AG08396 (cell line): ENCODE measurements around the gene JPH3.

Experiments
- DNase-seq: peaks from one replicate; pipeline ENCODE4 v3.0.0; 2012; ENCODE audit warnings: low spot score, mixed read lengths

JPH3 gene

GRCh38 chr16:87626905-87627304, 24.6 kb downstream of the JPH3 start:
- no peak for DNase-seq

DNA sequence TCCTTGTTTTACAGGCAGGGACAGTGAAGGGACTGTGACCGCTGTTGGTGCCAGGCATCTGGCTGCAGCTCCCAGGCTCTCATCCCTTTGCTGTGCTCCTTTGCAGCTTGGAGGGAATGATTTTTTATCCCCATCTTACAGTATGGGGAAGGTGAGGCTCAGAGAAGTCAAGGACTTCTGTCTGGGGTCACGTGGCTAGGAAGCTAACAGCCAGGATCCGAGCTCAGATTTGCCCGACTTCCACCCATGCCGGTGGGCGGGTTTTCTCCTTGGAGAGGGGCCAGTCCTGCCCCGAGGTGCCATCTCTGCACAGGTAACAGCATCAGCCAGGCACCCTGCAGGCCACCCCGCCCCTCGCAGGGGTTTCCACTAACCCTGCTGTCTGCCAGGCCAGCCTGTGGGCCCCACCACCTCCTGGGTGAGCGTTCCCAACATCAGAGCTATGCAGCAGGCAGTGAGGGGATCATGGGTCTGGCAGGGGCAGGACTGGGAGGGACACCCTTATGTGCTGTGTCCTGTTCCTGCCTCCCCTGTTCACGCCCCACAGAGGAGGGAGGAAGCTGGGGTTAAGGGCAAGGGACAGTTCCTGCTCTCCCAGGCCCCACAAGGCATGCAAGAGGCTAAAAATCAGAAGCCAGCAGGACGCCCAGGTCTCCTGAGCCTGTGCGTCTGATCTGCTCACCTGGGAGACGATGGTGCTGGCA, 25.4 kb downstream of the JPH3 start:
- DNase-seq, result no peak

- no peak for DNase-seq
These were observed 26.1 kb downstream of the JPH3 start for GRCh38 chr16:87628246-87628923.

DNA sequence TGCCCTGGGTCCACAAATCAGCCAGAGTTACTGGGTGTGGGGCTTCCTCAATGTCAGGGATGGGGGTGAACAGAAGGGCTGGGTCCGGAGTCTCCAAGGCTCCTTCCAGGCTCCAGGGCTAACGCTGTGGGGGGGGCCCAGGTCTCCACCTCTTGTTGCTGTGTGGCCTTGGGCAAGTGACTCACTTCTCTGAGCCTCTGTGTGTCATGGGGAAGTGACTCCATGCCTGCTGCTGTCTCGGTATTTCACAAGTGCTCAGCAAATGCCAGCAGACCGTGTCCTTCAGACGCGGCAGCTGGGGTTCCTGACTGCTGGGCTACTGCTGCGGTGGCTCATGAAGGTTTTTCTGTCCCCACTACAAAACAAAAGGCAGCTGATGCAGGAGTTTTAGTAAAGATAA, 26.6 kb downstream of the JPH3 start:
- DNase-seq, result no peak

DNA sequence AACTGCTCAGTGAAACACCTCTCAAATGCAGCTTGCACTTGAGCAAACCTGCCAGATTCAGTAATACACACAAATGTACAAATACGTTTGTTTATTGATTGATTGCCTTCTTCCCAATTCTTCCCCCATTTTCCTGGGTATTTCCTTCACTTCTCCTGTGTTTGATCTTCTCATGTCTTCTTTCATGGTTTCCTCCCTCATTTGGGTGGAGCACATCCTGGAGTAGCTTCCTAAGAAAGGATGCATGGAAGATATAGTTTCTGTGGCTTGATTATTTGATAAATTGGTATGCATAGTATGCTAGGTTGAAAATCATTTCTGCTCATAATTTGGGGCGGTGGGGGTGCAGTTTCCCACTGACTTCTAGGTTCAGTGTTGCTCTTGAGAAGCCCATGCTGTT, 28.8 kb downstream of the JPH3 start:
- no peak for DNase-seq

DNA sequence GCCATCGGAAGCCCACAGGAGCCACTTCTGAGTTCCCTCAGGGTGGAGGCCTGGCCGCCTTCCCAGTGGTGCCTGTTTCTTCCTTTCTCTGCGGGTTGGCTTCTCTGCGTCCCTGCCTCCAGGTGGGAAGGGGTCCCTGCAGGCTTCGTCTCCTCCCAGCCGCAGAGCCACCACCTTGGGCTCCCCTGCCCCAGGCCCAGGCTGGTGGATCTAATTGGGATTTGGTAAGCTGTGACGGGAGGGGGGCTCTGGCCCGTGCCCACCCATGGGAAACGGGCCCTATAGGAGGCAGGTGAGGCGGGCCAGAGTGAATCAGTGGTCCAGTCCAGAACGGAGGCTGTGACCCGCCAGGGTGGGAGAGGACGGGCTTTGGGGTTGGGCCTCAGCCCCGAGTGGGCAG, 32.1 kb downstream of the JPH3 start:
- DNase-seq, result no peak

- peak; percentile 82 for DNase-seq
These were observed 33.3 kb downstream of the JPH3 start for GRCh38 chr16:87635541-87636049.

DNA sequence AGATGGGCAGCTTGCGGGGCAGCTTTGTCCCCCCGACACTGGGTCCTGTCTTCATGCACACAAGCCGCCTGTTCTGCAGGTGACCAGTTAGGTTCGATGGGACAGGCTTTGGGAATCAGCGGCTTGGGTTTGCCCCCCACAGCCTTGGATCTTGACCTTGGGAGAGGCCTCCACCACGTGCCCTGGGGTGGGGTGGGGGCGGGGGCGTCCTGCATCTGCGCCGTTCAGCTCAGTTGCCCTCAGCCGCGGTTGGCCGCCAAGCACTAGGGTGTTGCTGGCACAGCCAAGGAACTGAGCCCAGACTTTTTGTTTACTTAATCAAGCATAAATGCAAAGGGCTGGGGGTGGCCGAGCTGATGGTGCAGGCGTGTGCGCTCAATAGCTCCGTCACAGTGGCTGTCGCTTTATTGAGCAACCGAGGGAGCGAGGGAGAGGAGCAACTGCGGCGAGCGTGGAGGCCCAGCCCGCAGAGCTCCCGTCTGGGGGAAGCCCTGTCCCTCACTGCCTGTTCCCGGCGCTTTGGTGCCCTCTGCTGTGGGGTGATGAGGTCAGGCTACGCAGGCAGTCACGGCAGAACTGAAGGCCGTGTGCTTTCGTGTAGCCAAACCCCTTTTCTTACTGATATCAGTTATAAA, 33.9 kb downstream of the JPH3 start:
- DNase-seq, result peak; percentile 95

DNA sequence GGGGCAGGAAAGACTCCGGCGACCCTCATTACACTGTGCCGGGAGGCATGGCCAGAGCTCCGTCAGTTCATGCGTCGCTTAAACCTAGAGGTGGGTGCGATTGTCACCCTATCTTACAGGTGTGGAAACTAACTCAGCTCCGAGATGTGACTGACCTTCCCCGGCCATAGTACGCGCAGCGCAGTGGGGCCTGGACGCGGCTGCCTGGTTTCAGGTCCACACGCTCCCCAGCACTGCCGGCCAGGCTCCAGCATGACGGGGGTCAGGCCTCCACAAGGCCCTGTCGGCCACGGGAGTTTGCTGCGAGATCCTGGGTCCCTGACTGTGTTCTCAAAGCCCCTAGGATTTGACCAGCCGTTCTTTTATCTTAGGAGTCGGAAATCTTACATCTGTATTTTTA, 34.4 kb downstream of the JPH3 start:
- no peak for DNase-seq

DNA sequence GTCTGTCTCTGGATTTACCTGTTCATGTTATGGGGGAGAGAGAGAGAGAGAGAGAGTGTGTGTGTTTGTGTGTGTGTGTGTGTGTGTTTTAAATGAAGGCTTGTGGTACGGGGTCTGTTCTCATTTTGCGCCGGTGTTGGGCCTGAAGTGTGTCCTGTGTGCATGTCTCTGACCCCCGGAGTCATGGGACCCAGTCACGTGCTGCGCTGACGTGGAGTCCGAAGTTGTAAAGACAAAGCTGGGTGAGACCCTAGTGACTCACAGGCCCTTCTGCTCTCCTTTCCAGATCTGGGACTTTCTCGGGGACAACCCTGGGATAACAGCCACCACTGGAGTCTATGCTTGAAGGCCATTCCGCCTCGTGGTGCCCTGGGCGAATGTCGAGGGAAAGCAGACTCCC, 35.0 kb downstream of the JPH3 start:
- no peak for DNase-seq

DNA sequence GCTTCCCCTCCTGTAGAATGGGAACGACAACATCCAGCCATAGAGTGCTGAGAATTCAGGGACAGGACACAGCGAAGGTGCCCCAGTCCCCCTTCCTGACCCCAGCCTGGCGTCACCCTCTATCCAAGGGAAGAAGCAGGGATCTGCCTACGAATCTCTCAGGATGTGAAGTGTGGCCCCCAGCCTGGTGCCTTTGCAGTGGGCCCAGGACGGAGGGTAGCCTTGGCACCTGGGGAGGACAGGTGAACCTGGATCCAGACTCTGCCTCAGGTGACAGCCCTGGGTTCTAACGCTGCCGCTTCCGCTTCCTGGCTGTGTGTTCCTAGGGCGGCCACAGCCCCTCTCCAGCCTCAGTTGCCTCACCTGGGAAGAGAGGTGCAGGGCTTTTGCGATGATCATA, 36.4 kb downstream of the JPH3 start:
- DNase-seq, result no peak

DNA sequence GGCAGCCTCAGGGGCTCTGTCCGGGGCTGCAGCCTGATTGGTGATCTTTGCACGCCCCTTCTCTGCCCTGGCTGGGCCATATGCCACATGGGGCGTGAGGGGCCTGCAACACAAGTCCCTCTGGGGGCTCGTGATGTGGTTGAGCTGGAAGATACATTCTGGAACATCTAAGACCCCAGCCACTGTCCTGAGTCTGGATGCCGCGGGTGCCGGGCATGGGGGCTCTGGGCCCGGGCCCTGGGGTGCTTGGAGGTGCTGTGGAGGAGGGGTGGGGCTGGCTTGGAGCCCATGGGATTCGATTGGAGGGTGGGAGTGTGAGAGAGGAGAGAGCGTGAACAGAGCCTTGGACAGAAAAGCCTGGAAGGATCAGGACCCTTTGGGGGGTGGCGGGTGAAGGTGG, 39.4 kb downstream of the JPH3 start:
- no peak for DNase-seq

DNA sequence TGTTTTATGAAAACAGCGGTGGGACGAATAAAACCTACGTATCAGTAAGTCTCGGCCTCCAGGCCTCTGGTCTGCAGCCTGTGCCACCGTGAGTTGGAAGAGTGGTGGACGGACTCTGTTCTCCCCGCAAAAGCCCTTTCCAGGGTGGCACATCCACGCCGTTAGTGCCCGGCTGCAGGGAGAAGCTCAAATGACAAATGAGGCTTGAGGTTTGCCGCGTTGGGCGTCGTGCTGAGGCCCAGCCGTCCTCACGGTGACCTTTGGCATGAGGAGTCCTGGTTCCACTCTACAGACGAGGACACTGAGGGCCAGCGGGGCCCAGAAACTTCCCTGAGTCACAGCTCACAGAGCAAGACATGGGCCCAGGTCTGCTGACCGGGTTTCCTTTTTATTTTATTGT, 40.2 kb downstream of the JPH3 start:
- no peak for DNase-seq

DNA sequence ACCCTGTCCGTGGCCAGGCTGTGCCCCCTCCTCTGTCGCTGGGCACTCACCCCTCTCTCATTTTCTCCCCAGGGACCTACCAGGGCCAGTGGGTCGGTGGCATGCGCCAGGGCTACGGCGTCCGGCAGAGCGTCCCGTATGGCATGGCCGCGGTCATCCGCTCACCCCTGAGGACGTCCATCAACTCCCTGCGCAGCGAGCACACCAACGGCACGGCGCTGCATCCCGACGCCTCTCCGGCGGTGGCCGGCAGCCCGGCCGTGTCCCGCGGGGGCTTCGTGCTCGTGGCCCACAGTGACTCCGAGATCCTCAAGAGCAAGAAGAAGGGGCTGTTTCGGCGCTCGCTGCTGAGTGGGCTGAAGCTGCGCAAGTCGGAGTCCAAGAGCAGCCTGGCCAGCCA, 41.9 kb downstream of the JPH3 start:
- DNase-seq, result no peak

DNA sequence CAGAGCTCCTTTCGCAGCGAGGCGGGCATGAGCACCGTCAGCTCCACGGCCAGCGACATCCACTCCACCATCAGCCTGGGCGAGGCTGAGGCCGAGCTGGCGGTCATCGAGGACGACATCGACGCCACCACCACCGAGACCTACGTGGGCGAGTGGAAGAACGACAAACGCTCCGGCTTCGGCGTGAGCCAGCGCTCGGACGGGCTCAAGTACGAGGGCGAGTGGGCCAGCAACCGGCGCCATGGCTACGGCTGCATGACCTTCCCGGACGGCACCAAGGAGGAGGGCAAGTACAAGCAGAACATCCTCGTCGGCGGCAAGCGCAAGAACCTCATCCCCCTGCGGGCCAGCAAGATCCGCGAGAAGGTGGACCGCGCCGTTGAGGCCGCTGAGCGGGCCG, 42.3 kb downstream of the JPH3 start:
- DNase-seq, result no peak

GRCh38 chr16:87645802-87646201, 43.5 kb downstream of the JPH3 start:
- DNase-seq, result no peak

- no peak for DNase-seq
These were observed 45.3 kb downstream of the JPH3 start for GRCh38 chr16:87647431-87648185.

GRCh38 chr16:87648236-87648635, 45.9 kb downstream of the JPH3 start:
- DNase-seq, result peak; percentile 42

GRCh38 chr16:87648698-87649487, 46.6 kb downstream of the JPH3 start:
- no peak for DNase-seq

DNA sequence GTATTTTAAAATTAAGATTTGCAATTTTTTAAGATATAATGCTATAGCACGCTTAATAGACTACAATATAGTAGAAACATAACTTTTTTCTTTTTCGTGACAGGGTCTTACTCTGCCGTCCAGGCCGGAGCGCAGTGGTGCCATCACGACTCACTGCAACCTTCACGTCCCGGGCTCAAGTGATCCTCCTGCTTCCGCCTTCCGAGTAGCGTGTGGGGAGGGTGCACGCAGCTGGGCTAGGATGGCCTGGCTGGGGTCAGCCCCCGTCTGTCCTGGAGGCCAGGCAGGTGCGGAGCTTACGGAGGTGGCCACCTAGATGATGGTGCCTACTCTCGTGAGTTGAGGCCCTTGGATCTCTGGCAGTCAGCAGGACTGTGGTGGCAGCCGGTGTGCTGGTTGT, 50.1 kb downstream of the JPH3 start:
- DNase-seq, result no peak

GRCh38 chr16:87652799-87653198, 50.5 kb downstream of the JPH3 start:
- DNase-seq, result no peak

DNA sequence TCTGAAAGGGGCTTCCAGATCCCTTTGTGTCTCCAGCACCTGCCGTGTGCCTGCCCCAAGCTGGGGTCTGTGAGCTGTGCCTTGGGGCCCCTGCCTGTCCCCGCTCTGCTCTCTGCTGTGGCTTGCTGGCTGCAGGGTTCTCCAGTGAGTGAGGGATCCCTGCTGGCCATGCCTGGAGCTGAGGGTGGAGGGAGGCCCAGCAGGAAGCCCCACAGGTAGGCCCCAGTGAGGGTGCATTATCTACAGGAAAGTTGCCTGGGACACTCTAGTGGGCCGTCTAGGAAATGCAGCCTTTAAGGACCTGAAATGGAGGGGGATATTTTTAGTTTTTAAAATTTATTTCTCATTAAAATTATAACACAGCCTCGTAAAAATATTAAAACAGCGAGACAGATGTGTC, 50.9 kb downstream of the JPH3 start:
- DNase-seq, result peak; percentile 51
